SK-N-SH (cell line): ENCODE measurements around the gene SMIM3. TPM values are rescaled to one million over a fixed set of nuclear protein-coding genes. Genes with fewer than 3 reads are reported as not detected.

Experiments
- CTCF ChIA-PET: fragments of 300-600, 350-600 bp; formaldehyde crosslinking; extraction: SDS; loops from one replicate; lab custom pipeline; 2021; lab: Yijun Ruan, JAX
- POLR2A ChIA-PET: fragments of 350-600 bp; sonication (Branson Sonifier 250); formaldehyde crosslinking; extraction: SDS; loops from one replicate; lab custom pipeline; 2020; ENCODE audit warnings: antibody characterized with exemption, inconsistent platforms; lab: Yijun Ruan, JAX
- DNase-seq: peaks from one replicate; pipeline ENCODE4 v3.0.0; 2012
- H2AFZ ChIP-seq: fragments of 200-600 bp; sonication (generic); 2 replicates; pipeline ENCODE4 v1.8.1; 2016; ENCODE audit warnings: antibody characterized with exemption, mild to moderate bottlenecking, low read depth
- H3F3A ChIP-seq: fragments of 200-600 bp; sonication (generic); replicated peaks from 2 replicates; pipeline ENCODE3; 2016; ENCODE audit warnings: antibody characterized with exemption, mild to moderate bottlenecking; ENCODE audit not compliant: insufficient read depth
- H3K27ac ChIP-seq, 2 experiments: fragments of 200-500 bp in 1 of 2; fragments of 200-600 bp in 1 of 2; sonication (Bioruptor generic) in 1 of 2; sonication (generic), shearing (Covaris generic) in 1 of 2; 2 replicates each; pipeline versions ENCODE4 v1.5.1 to v1.6.1; 2014 to 2016; ENCODE audit warnings: low read depth in 2 of 2, inconsistent platforms in 1 of 2, low read length in 1 of 2, mild to moderate bottlenecking in 1 of 2, mixed read lengths in 1 of 2
- H3K27me3 ChIP-seq: fragments of 200-600 bp; sonication (generic), shearing (Covaris generic); 2 replicates; pipeline ENCODE4 v1.6.1; 2016; ENCODE audit warnings: mixed run types; ENCODE audit not compliant: insufficient read depth
- H3K36me3 ChIP-seq, 2 experiments: fragments of 200-500 bp in 1 of 2; fragments of 200-600 bp in 1 of 2; sonication (Bioruptor generic) in 1 of 2; sonication (generic) in 1 of 2; replicated peaks in 1 of 2; 2 replicates each; pipeline versions ENCODE3 to v1.5.1; 2014 to 2016; ENCODE audit warnings: low read length in 1 of 2, mild to moderate bottlenecking in 1 of 2; ENCODE audit not compliant: insufficient read depth in 2 of 2, control insufficient read depth in 1 of 2
- H3K4me1 ChIP-seq, 2 experiments: fragments of 200-500 bp in 1 of 2; fragments of 200-600 bp in 1 of 2; sonication (Bioruptor generic) in 1 of 2; sonication (generic), shearing (Covaris generic) in 1 of 2; 2 replicates each; pipeline versions ENCODE4 v1.5.1 to v1.6.1; 2014 to 2016; ENCODE audit warnings: low read depth in 1 of 2, low read length in 1 of 2, mixed run types in 1 of 2; ENCODE audit not compliant: insufficient read depth in 2 of 2, control insufficient read depth in 1 of 2
- H3K4me2 ChIP-seq: fragments of 200-600 bp; sonication (generic), shearing (Covaris generic); 2 replicates; pipeline ENCODE4 v1.6.1; 2017; ENCODE audit warnings: mixed run types
- H3K4me3 ChIP-seq, 2 experiments: fragments of 200-500 bp in 1 of 2; fragments of 200-600 bp in 1 of 2; sonication (Bioruptor generic) in 1 of 2; sonication (generic), shearing (Covaris generic) in 1 of 2; 2 replicates each; pipeline versions ENCODE4 v1.5.1 to v1.8.1; 2014 to 2016; ENCODE audit warnings: low read depth in 2 of 2, inconsistent platforms in 1 of 2, low read length in 1 of 2, mild to moderate bottlenecking in 1 of 2, mixed read lengths in 1 of 2, moderate library complexity in 1 of 2
- H3K79me2 ChIP-seq: fragments of 200-600 bp; sonication (generic); 2 replicates; pipeline ENCODE4 v1.8.1; 2017; ENCODE audit warnings: mild to moderate bottlenecking; ENCODE audit not compliant: insufficient read depth
- H3K9ac ChIP-seq: fragments of 200-600 bp; sonication (generic); 2 replicates; pipeline ENCODE4 v1.6.1; 2017; ENCODE audit warnings: mixed run types
- H3K9me2 ChIP-seq: fragments of 200-600 bp; sonication (generic); 2 replicates; pipeline ENCODE4 v1.6.1; 2017; ENCODE audit warnings: mixed run types
- H3K9me3 ChIP-seq: fragments of 200-600 bp; sonication (generic); 2 replicates; pipeline ENCODE4 v1.6.1; 2017; ENCODE audit warnings: mixed run types, mild to moderate bottlenecking, moderate library complexity
- H4K20me1 ChIP-seq: fragments of 200-600 bp; sonication (generic); 2 replicates; pipeline ENCODE4 v1.6.1; 2017; ENCODE audit warnings: mild to moderate bottlenecking, mixed run types; ENCODE audit not compliant: insufficient read depth
- EP300 ChIP-seq, 2 experiments: IDR thresholded peaks; 2 replicates each; pipeline versions ENCODE4 v1.4.0 to v1.6.1; 2012; ENCODE audit warnings: borderline replicate concordance in 1 of 2, low read depth in 1 of 2, low read length in 1 of 2
- FOSL2 ChIP-seq: IDR thresholded peaks from 2 replicates; pipeline ENCODE4 v1.4.0; 2012; ENCODE audit warnings: low read depth, mild to moderate bottlenecking, moderate library complexity, borderline replicate concordance
- FOXM1 ChIP-seq: IDR thresholded peaks from 2 replicates; pipeline ENCODE4 v1.4.0; 2012; ENCODE audit warnings: low read depth, mild to moderate bottlenecking
- GABPA ChIP-seq: IDR thresholded peaks from 2 replicates; pipeline ENCODE4 v1.4.0; 2012; ENCODE audit warnings: low read depth, mild to moderate bottlenecking
- GATA2 ChIP-seq: sonication (generic); formaldehyde crosslinking; IDR thresholded peaks from 2 replicates; pipeline ENCODE4 v1.5.0; 2020; ENCODE audit warnings: mild to moderate bottlenecking, missing genetic modification reagents
- JUND ChIP-seq: IDR thresholded peaks from 2 replicates; pipeline ENCODE4 v1.4.0; 2012
- MEF2A ChIP-seq: IDR thresholded peaks from 2 replicates; pipeline ENCODE4 v1.4.0; 2012; ENCODE audit warnings: low read depth, borderline replicate concordance
- PBX3 ChIP-seq: IDR thresholded peaks from 2 replicates; pipeline ENCODE4; 2012
- POLR2AphosphoS5 ChIP-seq: IDR thresholded peaks from 2 replicates; pipeline ENCODE4 v1.6.1; 2012; ENCODE audit warnings: low read depth, low read length
- RFX5 ChIP-seq: IDR thresholded peaks from 2 replicates; pipeline ENCODE4 v1.6.1; 2012; ENCODE audit warnings: mild to moderate bottlenecking, improper control_type of control experiment, low read length
- RXRA ChIP-seq: IDR thresholded peaks from 2 replicates; pipeline ENCODE4 v1.4.0; 2012; ENCODE audit warnings: low read depth, mild to moderate bottlenecking, borderline replicate concordance
- SIN3A ChIP-seq: IDR thresholded peaks from 2 replicates; pipeline ENCODE4 v1.6.1; 2012; ENCODE audit warnings: low read depth, mild to moderate bottlenecking, low read length, moderate library complexity, borderline replicate concordance
- SMC3 ChIP-seq: IDR thresholded peaks from 2 replicates; pipeline ENCODE4 v1.6.1; 2012; ENCODE audit warnings: low read depth, low read length, improper control_type of control experiment
- TAF1 ChIP-seq: IDR thresholded peaks from 2 replicates; pipeline ENCODE4 v1.6.1; 2012; ENCODE audit warnings: low read depth, mild to moderate bottlenecking, low read length, moderate library complexity, borderline replicate concordance
- TCF12 ChIP-seq: IDR thresholded peaks from 2 replicates; pipeline ENCODE4 v1.4.0; 2012
- TEAD4 ChIP-seq: IDR thresholded peaks from 2 replicates; pipeline ENCODE4 v1.4.0; 2012; ENCODE audit warnings: mild to moderate bottlenecking, borderline replicate concordance; ENCODE audit not compliant: insufficient read depth
- WGBS: methylation state at CpG from one replicate; pipeline ENCODE4 v1.1.6; 2017; ENCODE audit warnings: low lambda C conversion rate; 5-methylcytosine and 5-hydroxymethylcytosine counted together
- polyA plus RNA-seq, 3 experiments: library from polyadenylated mRNA; depleted of rRNA; stranded (reverse); fragments of >200 nt; gene quantifications; 2 replicates each; pipeline ENCODE4 v1.2.3, GENCODE V29; 2012
- TF ChIP-seq, protein P1 (sequence below): fragments of 200-600 bp; sonication (generic); IDR thresholded peaks from 2 replicates; pipeline ENCODE4 v1.6.1; 2017; ENCODE audit warnings: antibody characterized with exemption, mild to moderate bottlenecking, moderate library complexity
- TF ChIP-seq, protein P2 (sequence below): IDR thresholded peaks from 2 replicates; pipeline ENCODE4 v1.4.0; 2012; ENCODE audit warnings: low read depth, borderline replicate concordance
- TF ChIP-seq, protein P3 (sequence below): IDR thresholded peaks from 2 replicates; pipeline ENCODE4 v1.6.1; 2012; ENCODE audit warnings: mild to moderate bottlenecking, low read depth, low read length, moderate library complexity
- TF ChIP-seq, protein P4 (sequence below): IDR thresholded peaks from 2 replicates; pipeline ENCODE4 v1.4.0; 2012; ENCODE audit warnings: low read depth, borderline replicate concordance
- TF ChIP-seq, protein P5 (sequence below): IDR thresholded peaks from 2 replicates; pipeline ENCODE4 v1.4.0; 2012; ENCODE audit warnings: low read depth

The SMIM3 gene
- polyA plus RNA-seq, 1 of the 3 experiments (the other 2 are of a cell fraction): 39.9 TPM

GRCh38 chr5:150781706-150782614, 3.4 kb downstream of the SMIM3 start:
- ChIA-PET CTCF (interaction anchor here (1.1 to 2.8 kb wide), 3 partner anchors 65 to 99 kb away, joined by 3 to 10 read pairs (median 3); partner anchors contain the start of gene RBM22), POLR2A (interaction anchor here (0.6 to 1.2 kb wide), 2 partner anchors 222 to 232 kb away, joined by 3 to 5 read pairs; no protein-coding TSS in a partner anchor)
- Histone ChIP-seq H3K27ac (peak overlapping the region; percentile 51 to 85), H3K9me3 (no peaks in the 10 kb centered on the region; the same call in 1 of the 2 replicates), H3F3A (peaks cover 39% of the 10 kb centered on the region), H3K9ac (peak overlapping the region; percentile 45), H3K27me3 (no peaks in the 10 kb centered on the region), H4K20me1 (no peaks in the 10 kb centered on the region), H3K4me3 (peak overlapping the region in 1 of 2 experiments; percentile 85; a peak in 2 of 4 replicates), H3K9me2 (no peaks in the 10 kb centered on the region), H3K4me2 (peak overlapping the region; percentile 86), H2AFZ (no peak overlapping the region), H3K36me3 (peaks cover 0 to 12% of the 10 kb centered on the region in 2 experiments), H3K79me2 (peaks cover 76% of the 10 kb centered on the region), H3K4me1 (peaks cover 16 to 62% of the 10 kb centered on the region in 2 experiments; a peak in 3 of 4 replicates)
- no peak for DNase-seq
- WGBS: 56% methylated on average over 10 of the region's 10 CpGs
- TF ChIP-seq JUND (peak; percentile 68), MEF2A (no peak), SMC3 (no peak), EP300 (IDR thresholded peaks at IDR 0.05; ENCODE audit: borderline replicate concordance in 1 of 2, low read depth in 1 of 2, low read length in 1 of 2) (peak in 1 of 2 experiments; percentile 84; a peak in 2 of 4 replicates), PBX3 (peak; percentile 96), FOXM1 (peak; percentile 79), POLR2AphosphoS5 (peak; percentile 69), GATA2 (CRISPR knock-in tag) (no peak), TCF12 (peak; percentile 85; the same call in 1 of the 2 replicates), RXRA (no peak), TEAD4 (peak; percentile 66; the same call in 1 of the 2 replicates), RFX5 (no peak), TAF1 (peak; percentile 41; the same call in 1 of the 2 replicates), GABPA (no peak), SIN3A (peak; percentile 73; the same call in 1 of the 2 replicates), FOSL2 (peak; percentile 47; the same call in 1 of the 2 replicates)
- TF ChIP-seq, protein P1, sequence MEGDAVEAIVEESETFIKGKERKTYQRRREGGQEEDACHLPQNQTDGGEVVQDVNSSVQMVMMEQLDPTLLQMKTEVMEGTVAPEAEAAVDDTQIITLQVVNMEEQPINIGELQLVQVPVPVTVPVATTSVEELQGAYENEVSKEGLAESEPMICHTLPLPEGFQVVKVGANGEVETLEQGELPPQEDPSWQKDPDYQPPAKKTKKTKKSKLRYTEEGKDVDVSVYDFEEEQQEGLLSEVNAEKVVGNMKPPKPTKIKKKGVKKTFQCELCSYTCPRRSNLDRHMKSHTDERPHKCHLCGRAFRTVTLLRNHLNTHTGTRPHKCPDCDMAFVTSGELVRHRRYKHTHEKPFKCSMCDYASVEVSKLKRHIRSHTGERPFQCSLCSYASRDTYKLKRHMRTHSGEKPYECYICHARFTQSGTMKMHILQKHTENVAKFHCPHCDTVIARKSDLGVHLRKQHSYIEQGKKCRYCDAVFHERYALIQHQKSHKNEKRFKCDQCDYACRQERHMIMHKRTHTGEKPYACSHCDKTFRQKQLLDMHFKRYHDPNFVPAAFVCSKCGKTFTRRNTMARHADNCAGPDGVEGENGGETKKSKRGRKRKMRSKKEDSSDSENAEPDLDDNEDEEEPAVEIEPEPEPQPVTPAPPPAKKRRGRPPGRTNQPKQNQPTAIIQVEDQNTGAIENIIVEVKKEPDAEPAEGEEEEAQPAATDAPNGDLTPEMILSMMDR: no peak
- TF ChIP-seq, protein P2, sequence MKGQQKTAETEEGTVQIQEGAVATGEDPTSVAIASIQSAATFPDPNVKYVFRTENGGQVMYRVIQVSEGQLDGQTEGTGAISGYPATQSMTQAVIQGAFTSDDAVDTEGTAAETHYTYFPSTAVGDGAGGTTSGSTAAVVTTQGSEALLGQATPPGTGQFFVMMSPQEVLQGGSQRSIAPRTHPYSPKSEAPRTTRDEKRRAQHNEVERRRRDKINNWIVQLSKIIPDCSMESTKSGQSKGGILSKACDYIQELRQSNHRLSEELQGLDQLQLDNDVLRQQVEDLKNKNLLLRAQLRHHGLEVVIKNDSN: no peak
- TF ChIP-seq, protein P3, sequence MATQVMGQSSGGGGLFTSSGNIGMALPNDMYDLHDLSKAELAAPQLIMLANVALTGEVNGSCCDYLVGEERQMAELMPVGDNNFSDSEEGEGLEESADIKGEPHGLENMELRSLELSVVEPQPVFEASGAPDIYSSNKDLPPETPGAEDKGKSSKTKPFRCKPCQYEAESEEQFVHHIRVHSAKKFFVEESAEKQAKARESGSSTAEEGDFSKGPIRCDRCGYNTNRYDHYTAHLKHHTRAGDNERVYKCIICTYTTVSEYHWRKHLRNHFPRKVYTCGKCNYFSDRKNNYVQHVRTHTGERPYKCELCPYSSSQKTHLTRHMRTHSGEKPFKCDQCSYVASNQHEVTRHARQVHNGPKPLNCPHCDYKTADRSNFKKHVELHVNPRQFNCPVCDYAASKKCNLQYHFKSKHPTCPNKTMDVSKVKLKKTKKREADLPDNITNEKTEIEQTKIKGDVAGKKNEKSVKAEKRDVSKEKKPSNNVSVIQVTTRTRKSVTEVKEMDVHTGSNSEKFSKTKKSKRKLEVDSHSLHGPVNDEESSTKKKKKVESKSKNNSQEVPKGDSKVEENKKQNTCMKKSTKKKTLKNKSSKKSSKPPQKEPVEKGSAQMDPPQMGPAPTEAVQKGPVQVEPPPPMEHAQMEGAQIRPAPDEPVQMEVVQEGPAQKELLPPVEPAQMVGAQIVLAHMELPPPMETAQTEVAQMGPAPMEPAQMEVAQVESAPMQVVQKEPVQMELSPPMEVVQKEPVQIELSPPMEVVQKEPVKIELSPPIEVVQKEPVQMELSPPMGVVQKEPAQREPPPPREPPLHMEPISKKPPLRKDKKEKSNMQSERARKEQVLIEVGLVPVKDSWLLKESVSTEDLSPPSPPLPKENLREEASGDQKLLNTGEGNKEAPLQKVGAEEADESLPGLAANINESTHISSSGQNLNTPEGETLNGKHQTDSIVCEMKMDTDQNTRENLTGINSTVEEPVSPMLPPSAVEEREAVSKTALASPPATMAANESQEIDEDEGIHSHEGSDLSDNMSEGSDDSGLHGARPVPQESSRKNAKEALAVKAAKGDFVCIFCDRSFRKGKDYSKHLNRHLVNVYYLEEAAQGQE: peak; percentile 52; the same call in 1 of the 2 replicates
- TF ChIP-seq, protein P4, sequence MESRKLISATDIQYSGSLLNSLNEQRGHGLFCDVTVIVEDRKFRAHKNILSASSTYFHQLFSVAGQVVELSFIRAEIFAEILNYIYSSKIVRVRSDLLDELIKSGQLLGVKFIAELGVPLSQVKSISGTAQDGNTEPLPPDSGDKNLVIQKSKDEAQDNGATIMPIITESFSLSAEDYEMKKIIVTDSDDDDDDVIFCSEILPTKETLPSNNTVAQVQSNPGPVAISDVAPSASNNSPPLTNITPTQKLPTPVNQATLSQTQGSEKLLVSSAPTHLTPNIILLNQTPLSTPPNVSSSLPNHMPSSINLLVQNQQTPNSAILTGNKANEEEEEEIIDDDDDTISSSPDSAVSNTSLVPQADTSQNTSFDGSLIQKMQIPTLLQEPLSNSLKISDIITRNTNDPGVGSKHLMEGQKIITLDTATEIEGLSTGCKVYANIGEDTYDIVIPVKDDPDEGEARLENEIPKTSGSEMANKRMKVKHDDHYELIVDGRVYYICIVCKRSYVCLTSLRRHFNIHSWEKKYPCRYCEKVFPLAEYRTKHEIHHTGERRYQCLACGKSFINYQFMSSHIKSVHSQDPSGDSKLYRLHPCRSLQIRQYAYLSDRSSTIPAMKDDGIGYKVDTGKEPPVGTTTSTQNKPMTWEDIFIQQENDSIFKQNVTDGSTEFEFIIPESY: no peak
- TF ChIP-seq, protein P5, sequence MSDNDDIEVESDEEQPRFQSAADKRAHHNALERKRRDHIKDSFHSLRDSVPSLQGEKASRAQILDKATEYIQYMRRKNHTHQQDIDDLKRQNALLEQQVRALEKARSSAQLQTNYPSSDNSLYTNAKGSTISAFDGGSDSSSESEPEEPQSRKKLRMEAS: 0 out of 2 replicates have a peak, but pooled peaks have one; percentile 25
